Adrenal gland (tissue), 12 donors: Measurements from ENCODE around the gene MRPS18B. TPM values are rescaled to one million over a fixed set of nuclear protein-coding genes. Genes with fewer than 3 reads are reported as not detected.

Source experiments
- microRNA counts, 2 donors: library from miRNA; unstranded; fragments of <30 nt; microRNA quantifications; one replicate each; lab custom pipeline; 2016
- microRNA-seq, 3 donors: library from miRNA; unstranded; fragments of <30 nt; microRNA quantifications; one replicate each; pipeline ENCODE4, GENCODE V29; 2017 to 2020
- polyA plus RNA-seq, 3 donors: library from polyadenylated mRNA; stranded (reverse); fragments of 200-250 nt in 2 of 3; fragments of 350-450 nt in 1 of 3; fragmentation: Illumina TruSeq in 1 of 3; extraction: RNeasy Lipid Tissue Mini Kit (QIAGEN cat#74804) in 1 of 3; gene quantifications; one replicate each; pipeline ENCODE4 v1.2.3, GENCODE V29; 2013 to 2014
- small RNA-seq, 2 donors: library from RNA; depleted of rRNA; stranded (forward); fragments of <200 nt; gene quantifications; one replicate each; pipeline ENCODE3, GENCODE V24; 2016
- total RNA-seq, 9 donors: library from RNA; depleted of rRNA in 4 of 9; stranded (reverse); fragments of >200 nt in 4 of 9; fragments of 120-200 nt in 1 of 9; fragmentation: NEBNext Ultra II Directional in 1 of 9; extraction: Animal tissue kit (Norgen Biotek cat#: 25700) in 1 of 9; gene quantifications; one replicate each; pipeline versions ENCODE4 v1.1.0 to v1.2.4, GENCODE V29; 2013 to 2023
- donor health status: healthy with polysubstance abuse.
- donor health status: Bipolar disorder and iron deficiency.
- donor health status: DM: yes; HTN: yes; CAD: no.
- donor health status: DM: no; HTN: no; CAD: no.
- donor health status: DM: no; HTN: no; CAD: no.
- donor health status: DM: yes; HTN: yes; CAD: no.

The MRPS18B gene
- total and polyA plus RNA-seq, 12 donors = 43.0 to 105 (median 74.8) TPM

MicroRNAs encoded within 50 kb of the gene (microRNA counts, 767-probe panel; counts per million panel counts)
- 0 counts per million in 2 donors for microRNA hsa-miR-877-5p (lab: Ali Mortazavi, UCI)

Small RNA genes within 50 kb of the gene (microRNA-seq; reads per million reads assigned to microRNA genes)
- 86.4 to 118 (median 105) reads per million in 3 donors for gene MIR877

Small RNA genes within 50 kb of the gene (small RNA-seq; reads per million reads assigned to genes)
- gene MIR877 = 2.6 to 3.2 reads per million in 2 donors

Other genes starting within 250 kb of the MRPS18B start
- gene HLA-E, start 128.3 kb upstream of the MRPS18B start, total RNA-seq = 100 to 1,000 TPM in 8 of 9 donors, 10 to 100 TPM in 1; 85.7 to 667 (median 326) TPM
- gene HLA-E, start 128.3 kb upstream of the MRPS18B start, polyA plus RNA-seq = 100 to 1,000 TPM; 126 to 285 (median 261) TPM
- 10 to 100 TPM; 27.4 to 75.6 (median 51.6) TPM for gene GNL1, start 61.4 kb upstream of the MRPS18B start, total RNA-seq
- gene GNL1, start 61.4 kb upstream of the MRPS18B start, polyA plus RNA-seq = 10 to 100 TPM; 33.2 to 86.7 (median 72.5) TPM
- 10 to 100 TPM in 5 of 9 donors, 1 to 10 TPM in 4; 1.8 to 20.2 (median 10.8) TPM for gene PRR3, start 60.5 kb upstream of the MRPS18B start, total RNA-seq
- 10 to 100 TPM; 20.3 to 25.5 (median 22.8) TPM for gene PRR3, start 60.5 kb upstream of the MRPS18B start, polyA plus RNA-seq
- 10 to 100 TPM; 24.6 to 53.1 (median 36.2) TPM for gene ABCF1, start 46.4 kb upstream of the MRPS18B start, total RNA-seq
- 10 to 100 TPM; 18.7 to 75.2 (median 41.3) TPM for gene ABCF1, start 46.4 kb upstream of the MRPS18B start, polyA plus RNA-seq
- gene PPP1R10, start 597 bp upstream of the MRPS18B start, total RNA-seq = 100 to 1,000 TPM in 1 of 9 donors, 10 to 100 TPM in 8; 33.3 to 102 (median 68.4) TPM
- gene PPP1R10, start 597 bp upstream of the MRPS18B start, polyA plus RNA-seq = 10 to 100 TPM; 28.8 to 99.1 (median 61.1) TPM
- 10 to 100 TPM in 1 of 9 donors, 1 to 10 TPM in 7, under 1 TPM in 1; 0.78 to 10.1 (median 6.8) TPM for gene ATAT1, start 9.0 kb downstream of the MRPS18B start, total RNA-seq
- 10 to 100 TPM; 10.1 to 16.3 (median 13.0) TPM for gene ATAT1, start 9.0 kb downstream of the MRPS18B start, polyA plus RNA-seq
- gene C6orf136, start 29.3 kb downstream of the MRPS18B start, total RNA-seq = 10 to 100 TPM in 8 of 9 donors, 1 to 10 TPM in 1; 1.8 to 25.7 (median 16.6) TPM
- 10 to 100 TPM; 20.0 to 73.7 (median 49.7) TPM for gene C6orf136, start 29.3 kb downstream of the MRPS18B start, polyA plus RNA-seq
- gene DHX16, start 55.2 kb downstream of the MRPS18B start, total RNA-seq = 10 to 100 TPM; 16.4 to 39.7 (median 28.0) TPM
- gene DHX16, start 55.2 kb downstream of the MRPS18B start, polyA plus RNA-seq = 10 to 100 TPM; 37.7 to 75.9 (median 39.0) TPM
- gene PPP1R18, start 68.8 kb downstream of the MRPS18B start, total RNA-seq = 10 to 100 TPM in 8 of 9 donors, 1 to 10 TPM in 1; 6.4 to 58.9 (median 37.3) TPM
- 100 to 1,000 TPM in 2 of 3 donors, 10 to 100 TPM in 1; 33.1 to 120 (median 115) TPM for gene PPP1R18, start 68.8 kb downstream of the MRPS18B start, polyA plus RNA-seq
- 10 to 100 TPM in 4 of 9 donors, 1 to 10 TPM in 5; 1.8 to 22.6 (median 10.0) TPM for gene NRM, start 73.1 kb downstream of the MRPS18B start, total RNA-seq
- gene NRM, start 73.1 kb downstream of the MRPS18B start, polyA plus RNA-seq = 10 to 100 TPM; 11.4 to 39.3 (median 24.9) TPM
- 10 to 100 TPM in 5 of 9 donors, 1 to 10 TPM in 4; 2.8 to 27.6 (median 12.0) TPM for gene MDC1, start 99.4 kb downstream of the MRPS18B start, total RNA-seq
- gene MDC1, start 99.4 kb downstream of the MRPS18B start, polyA plus RNA-seq = 10 to 100 TPM; 16.8 to 26.9 (median 21.0) TPM
- gene TUBB, start 102.5 kb downstream of the MRPS18B start, total RNA-seq = 100 to 1,000 TPM in 8 of 9 donors, 10 to 100 TPM in 1; 90.3 to 439 (median 219) TPM
- 100 to 1,000 TPM; 107 to 473 (median 177) TPM for gene TUBB, start 102.5 kb downstream of the MRPS18B start, polyA plus RNA-seq
- 100 to 1,000 TPM; 162 to 449 (median 338) TPM for gene FLOT1, start 124.8 kb downstream of the MRPS18B start, total RNA-seq
- 100 to 1,000 TPM; 390 to 599 (median 411) TPM for gene FLOT1, start 124.8 kb downstream of the MRPS18B start, polyA plus RNA-seq
- gene IER3, start 126.7 kb downstream of the MRPS18B start, total RNA-seq = 10 to 100 TPM in 7 of 9 donors, 1 to 10 TPM in 2; 1.6 to 66.2 (median 38.2) TPM
- 100 to 1,000 TPM in 1 of 3 donors, 10 to 100 TPM in 2; 10.3 to 136 (median 49.1) TPM for gene IER3, start 126.7 kb downstream of the MRPS18B start, polyA plus RNA-seq